ENCODE results near the gene MPRIP. TPM values are rescaled to one million over a fixed set of nuclear protein-coding genes. Genes with fewer than 3 reads are reported as not detected.

MPRIP gene
- total RNA-seq, 1 donor from 2014 or later = 198 TPM

- intact Hi-C loops (cut with micrococcal nuclease) = no loop called here
These were observed 186.4 kb downstream of the MPRIP start for GRCh38 chr17:17228521-17229279.

- intact Hi-C loops (cut with micrococcal nuclease) = no loop called here
These were observed 187.4 kb downstream of the MPRIP start for GRCh38 chr17:17229416-17230384.

GRCh38 chr17:17231621-17232302 is 189.5 kb downstream of the MPRIP start:
- intact Hi-C loops (cut with micrococcal nuclease) = no loop called here

- intact Hi-C loops (cut with micrococcal nuclease) = no loop called here
These were observed 190.0 kb downstream of the MPRIP start for GRCh38 chr17:17232303-17232621.

GRCh38 chr17:17235212-17236174 is 193.2 kb downstream of the MPRIP start:
- intact Hi-C loops (cut with micrococcal nuclease) = loop anchor here (5.0 kb wide), 1 partner anchor 193 kb away; the partner anchor contains the start of gene MPRIP

GRCh38 chr17:17236295-17237025 is 194.2 kb downstream of the MPRIP start:
- intact Hi-C loops (cut with micrococcal nuclease) = loop anchor here (1.0 to 5.0 kb wide), 3 partner anchors 45 to 194 kb away; partner anchors contain the start of genes COPS3, MPRIP and NT5M

- intact Hi-C loops (cut with micrococcal nuclease) = loop anchor here (1.0 to 5.0 kb wide), 3 partner anchors 44 to 195 kb away; partner anchors contain the start of genes COPS3, MPRIP and NT5M
These were observed 195.0 kb downstream of the MPRIP start, which contains the start of gene FLCN for GRCh38 chr17:17237026-17237799. Gene FLCN (minus strand): TSS chr17:17237168. CDS start chr17:17228137, 9,031 bp downstream.

- intact Hi-C loops (cut with micrococcal nuclease) = loop anchor here (5.0 kb wide), 1 partner anchor 198 kb away; the partner anchor contains the start of gene MPRIP
These were observed 197.6 kb downstream of the MPRIP start for GRCh38 chr17:17239832-17240231.

- intact Hi-C loops (cut with micrococcal nuclease) = no loop called here
These were observed 199.4 kb downstream of the MPRIP start for GRCh38 chr17:17241656-17242055.

GRCh38 chr17:17242246-17242645 is 200.0 kb downstream of the MPRIP start:
- intact Hi-C loops (cut with micrococcal nuclease) = no loop called here

Other genes starting within 250 kb of the MPRIP start
- gene TNFRSF13B, start 70.3 kb upstream of the MPRIP start, total RNA-seq = not detected in 2 replicates
- 6.6 and 7.1 TPM in 2 replicates for gene PLD6, start 163.9 kb downstream of the MPRIP start, total RNA-seq
- gene FLCN, start 194.7 kb downstream of the MPRIP start, total RNA-seq = 44.4 and 47.0 TPM in 2 replicates
- 113 and 125 TPM in 2 replicates for gene COPS3, start 238.8 kb downstream of the MPRIP start, total RNA-seq

Data from T-helper 2 cell treated with Interferon-gamma antibody and Interleukin-4, amounts not matched to agents 100 ng/mL and 5 ng/mL, for 36 hours (primary cell).